GM12892 (cell line): ENCODE measurements around the gene KRTAP4-3.

ENCODE experiments used
- POLR2A ChIP-seq: IDR thresholded peaks from 2 replicates; pipeline ENCODE4 v1.6.1; 2011; ENCODE audit warnings: low read depth, low read length, control low read depth
- POLR2AphosphoS5 ChIP-seq: IDR thresholded peaks from 2 replicates; pipeline ENCODE4 v1.6.1; 2011; ENCODE audit warnings: low read depth, low read length, control low read depth
- TAF1 ChIP-seq: IDR thresholded peaks from 2 replicates; pipeline ENCODE4 v1.6.1; 2011; ENCODE audit warnings: low read depth, mild to moderate bottlenecking, control low read depth, low read length, borderline replicate concordance

DNA sequence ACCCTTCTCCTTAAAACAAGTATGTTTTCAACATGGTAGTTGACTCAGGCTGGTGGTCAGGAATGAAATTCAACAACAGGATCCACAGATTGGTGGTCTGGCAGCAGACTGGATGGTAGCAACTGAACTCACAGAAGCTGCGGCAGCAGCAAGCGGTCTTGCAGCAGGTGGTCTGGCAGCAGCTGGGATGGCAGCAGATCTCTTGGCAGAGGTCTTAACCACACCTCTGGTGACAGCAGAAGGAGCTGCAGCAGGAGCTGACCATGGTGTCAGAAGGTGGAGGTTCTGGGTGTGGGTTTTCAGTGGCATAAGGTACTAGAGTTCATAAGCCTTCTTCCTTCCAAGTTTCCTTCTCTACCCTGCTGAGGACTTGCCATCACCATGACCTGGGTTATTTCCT, 18.9 kb upstream of the KRTAP4-3 start:
- TF ChIP-seq POLR2AphosphoS5 (no peak), POLR2A (no peak), TAF1 (no peak)
